GM21423 (cell line): Measurements from ENCODE around the gene CDKN2A.
A peak's percentile ranks its signal among the peaks of the same experiment; 100 is the strongest.
"Not testable (repeated sequence)": the region's sequence is repeated elsewhere in the genome, so short reads cannot be mapped to it uniquely, and the experiment has no call there.

ENCODE experiments used
- ATAC-seq: cut with Tn5 transposase; IDR thresholded peaks from one replicate; pipeline ENCODE4 v1.9.1; 2021; ENCODE audit warnings: mild to moderate bottlenecking, moderate library complexity; ENCODE audit not compliant: unreplicated experiment

CDKN2A gene

DNA sequence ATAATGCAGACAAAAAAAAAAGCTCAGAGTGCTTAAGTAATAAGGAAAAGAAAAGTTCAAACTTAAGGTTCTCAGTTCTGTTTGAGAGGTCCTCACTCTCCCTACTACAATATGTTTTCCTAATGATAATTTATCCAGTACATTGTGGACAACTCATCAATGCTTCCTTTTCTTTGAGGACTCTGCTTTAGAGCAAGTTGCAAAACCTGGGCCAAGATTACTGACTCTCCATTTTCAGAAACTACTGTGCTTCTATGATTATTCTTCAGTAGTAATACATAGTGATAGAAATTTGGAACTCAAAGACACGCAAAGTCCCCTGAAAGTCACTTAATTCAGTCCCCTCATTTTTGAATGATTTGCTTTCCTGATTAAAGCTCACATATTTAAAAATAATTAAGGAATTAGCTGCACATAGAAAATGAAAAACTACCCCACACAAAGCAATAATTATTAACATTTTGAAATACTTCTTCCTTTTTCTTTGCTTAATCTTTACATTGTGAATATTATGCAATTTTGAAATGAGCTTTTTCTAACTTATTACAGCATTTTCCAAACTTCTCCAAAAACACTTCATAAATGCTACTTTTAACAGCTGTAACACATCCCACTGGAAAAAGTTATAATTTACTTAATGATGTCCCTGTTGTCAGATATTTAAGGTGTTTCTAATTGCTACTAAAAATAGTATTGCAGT is 11.2 kb downstream of the CDKN2A start:
- no peak for ATAC-seq

DNA sequence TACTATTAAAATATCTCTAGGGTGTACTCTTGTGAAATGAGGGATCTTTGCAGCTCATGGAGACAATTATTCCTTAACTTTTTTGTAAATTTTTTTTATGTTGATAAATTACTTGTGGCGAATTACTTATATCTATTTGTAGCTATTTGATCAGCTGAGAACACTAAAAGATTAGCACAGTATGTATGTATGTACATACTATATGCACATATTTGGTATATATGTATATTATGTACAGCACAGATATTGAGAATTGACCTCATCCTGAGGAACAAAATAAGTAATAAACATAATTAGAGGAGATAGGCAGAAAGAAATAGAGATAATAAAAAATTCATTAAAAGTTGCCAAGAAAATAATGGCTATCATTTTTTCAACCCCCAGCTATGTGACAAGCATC is 11.8 kb downstream of the CDKN2A start:
- no peak for ATAC-seq

DNA sequence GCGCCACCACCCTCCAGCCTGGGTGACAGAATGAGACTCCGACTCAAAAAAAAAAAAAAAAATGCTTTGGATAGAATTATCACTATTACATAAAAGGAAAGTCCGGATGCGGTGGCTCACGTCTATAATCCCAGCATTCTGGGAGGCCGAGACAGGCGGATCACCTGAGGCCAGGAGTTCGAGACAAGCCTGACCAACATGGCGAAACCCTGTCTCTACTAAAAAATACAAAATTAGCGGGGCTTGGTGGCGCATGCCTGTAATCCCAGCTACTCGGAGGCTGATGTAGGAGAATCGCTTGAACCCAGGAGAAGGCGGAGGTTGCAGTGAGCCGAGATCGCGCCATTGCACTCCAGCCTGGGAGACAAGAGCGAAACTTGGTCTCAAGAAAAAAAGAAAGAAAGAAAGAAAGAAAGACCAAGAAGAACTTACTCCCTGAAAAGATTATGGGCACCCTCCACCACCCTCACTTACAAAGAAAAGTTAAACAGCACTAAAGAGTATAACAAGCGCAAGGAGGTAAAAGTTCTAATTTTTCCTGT is 17.8 kb downstream of the CDKN2A start:
- no peak for ATAC-seq

DNA sequence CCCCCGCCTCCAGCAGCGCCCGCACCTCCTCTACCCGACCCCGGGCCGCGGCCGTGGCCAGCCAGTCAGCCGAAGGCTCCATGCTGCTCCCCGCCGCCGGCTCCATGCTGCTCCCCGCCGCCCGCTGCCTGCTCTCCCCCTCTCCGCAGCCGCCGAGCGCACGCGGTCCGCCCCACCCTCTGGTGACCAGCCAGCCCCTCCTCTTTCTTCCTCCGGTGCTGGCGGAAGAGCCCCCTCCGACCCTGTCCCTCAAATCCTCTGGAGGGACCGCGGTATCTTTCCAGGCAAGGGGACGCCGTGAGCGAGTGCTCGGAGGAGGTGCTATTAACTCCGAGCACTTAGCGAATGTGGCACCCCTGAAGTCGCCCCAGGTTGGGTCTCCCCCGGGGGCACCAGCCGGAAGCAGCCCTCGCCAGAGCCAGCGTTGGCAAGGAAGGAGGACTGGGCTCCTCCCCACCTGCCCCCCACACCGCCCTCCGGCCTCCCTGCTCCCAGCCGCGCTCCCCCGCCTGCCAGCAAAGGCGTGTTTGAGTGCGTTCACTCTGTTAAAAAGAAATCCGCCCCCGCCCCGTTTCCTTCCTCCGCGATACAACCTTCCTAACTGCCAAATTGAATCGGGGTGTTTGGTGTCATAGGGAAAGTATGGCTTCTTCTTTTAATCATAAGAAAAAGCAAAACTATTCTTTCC is 19.3 kb downstream of the CDKN2A start:
- ATAC-seq, result peak; percentile 62

DNA sequence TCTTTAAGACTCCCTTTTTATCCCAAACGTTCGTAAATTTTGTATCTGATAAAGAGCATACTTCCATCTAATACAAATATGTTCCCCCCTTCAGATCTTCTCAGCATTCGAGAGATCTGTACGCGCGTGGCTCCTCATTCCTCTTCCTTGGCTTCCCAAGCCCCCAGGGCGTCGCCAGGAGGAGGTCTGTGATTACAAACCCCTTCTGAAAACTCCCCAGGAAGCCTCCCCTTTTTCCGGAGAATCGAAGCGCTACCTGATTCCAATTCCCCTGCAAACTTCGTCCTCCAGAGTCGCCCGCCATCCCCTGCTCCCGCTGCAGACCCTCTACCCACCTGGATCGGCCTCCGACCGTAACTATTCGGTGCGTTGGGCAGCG is 19.9 kb downstream of the CDKN2A start:
- ATAC-seq, result no peak

DNA sequence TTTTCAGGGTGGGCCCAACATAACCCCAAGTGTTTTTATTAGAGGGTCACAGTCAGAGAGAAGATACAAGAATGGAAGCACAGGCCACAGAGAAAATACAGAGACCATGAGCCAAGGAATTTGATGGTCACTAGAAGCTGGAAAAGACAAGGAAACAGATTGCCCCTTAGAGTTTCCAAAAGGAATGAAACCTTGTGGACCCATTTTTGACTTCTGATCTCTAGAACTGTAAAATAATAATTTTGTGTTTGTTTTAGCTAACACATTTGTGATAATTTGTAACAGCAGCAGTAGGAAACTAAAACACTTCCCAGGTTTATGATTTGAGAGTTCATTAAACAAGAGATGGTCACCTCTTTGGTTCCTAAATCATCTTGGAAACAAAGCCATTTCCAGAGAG is 21.8 kb downstream of the CDKN2A start:
- no peak for ATAC-seq

DNA sequence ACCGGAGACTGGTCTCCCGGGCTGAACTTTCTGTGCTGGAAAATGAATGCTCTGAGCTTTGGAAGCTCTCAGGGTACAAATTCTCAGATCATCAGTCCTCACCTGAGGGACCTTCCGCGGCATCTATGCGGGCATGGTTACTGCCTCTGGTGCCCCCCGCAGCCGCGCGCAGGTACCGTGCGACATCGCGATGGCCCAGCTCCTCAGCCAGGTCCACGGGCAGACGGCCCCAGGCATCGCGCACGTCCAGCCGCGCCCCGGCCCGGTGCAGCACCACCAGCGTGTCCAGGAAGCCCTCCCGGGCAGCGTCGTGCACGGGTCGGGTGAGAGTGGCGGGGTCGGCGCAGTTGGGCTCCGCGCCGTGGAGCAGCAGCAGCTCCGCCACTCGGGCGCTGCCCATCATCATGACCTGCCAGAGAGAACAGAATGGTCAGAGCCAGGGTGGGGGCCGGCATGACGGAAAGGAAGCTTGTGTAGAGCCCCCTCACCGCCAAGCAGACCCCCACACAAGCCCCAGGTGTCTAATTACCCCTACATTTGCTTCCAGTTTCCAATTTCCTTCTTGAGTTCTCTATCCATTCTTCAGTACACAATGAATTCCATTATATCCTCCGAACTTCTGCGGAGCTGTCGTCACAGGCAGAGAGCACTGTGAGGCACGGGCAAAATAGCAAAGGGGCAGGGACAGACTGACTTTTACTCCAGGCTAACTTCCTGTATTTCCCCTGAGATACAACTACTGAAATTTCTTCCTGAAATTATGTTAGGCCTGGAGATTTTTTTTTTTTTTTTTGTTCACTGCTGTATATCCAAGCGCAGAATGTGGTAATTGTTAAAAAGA is 23.2 kb downstream of the CDKN2A start:
- ATAC-seq, result no peak

DNA sequence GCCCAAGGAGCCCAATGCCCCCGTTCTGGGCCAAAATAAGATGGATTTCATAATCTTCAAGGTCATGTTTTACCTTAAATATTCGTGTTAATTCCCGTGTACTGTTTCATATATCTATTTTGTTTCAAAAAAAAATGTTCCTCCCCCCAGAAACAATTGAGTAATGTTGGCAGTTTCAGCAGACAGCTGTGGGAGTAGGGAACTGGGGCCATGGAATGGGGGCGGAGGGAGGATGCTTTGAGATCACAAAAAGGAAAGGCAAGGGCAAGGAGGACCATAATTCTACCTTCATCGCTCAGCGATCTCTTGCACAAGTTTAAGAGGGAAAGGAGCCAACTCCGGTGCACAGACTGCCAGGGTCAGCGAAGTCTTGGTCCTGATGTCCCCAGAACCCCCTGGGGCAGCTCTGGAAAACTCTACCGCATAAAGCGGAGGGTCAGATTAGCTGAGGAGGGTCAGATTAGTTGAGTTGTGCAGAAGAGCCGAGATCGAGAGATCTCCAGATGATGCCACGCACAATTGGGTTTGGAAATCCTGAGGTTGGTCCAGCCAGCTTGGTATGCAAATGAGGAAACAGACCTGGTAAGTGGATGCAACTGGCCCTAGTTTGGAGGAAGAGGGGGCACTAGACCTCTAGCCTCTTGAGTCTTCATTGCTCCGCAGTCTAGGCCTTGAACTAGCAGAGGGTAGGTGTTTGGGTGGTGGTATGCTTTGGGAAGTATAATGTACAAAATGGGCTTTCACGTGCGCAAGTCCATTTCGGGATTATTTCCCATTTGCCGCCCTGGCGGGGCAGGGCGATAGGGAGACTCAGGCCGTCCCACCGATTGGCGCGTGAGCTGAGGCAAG is 24.0 kb downstream of the CDKN2A start:
- ATAC-seq, result no peak

DNA sequence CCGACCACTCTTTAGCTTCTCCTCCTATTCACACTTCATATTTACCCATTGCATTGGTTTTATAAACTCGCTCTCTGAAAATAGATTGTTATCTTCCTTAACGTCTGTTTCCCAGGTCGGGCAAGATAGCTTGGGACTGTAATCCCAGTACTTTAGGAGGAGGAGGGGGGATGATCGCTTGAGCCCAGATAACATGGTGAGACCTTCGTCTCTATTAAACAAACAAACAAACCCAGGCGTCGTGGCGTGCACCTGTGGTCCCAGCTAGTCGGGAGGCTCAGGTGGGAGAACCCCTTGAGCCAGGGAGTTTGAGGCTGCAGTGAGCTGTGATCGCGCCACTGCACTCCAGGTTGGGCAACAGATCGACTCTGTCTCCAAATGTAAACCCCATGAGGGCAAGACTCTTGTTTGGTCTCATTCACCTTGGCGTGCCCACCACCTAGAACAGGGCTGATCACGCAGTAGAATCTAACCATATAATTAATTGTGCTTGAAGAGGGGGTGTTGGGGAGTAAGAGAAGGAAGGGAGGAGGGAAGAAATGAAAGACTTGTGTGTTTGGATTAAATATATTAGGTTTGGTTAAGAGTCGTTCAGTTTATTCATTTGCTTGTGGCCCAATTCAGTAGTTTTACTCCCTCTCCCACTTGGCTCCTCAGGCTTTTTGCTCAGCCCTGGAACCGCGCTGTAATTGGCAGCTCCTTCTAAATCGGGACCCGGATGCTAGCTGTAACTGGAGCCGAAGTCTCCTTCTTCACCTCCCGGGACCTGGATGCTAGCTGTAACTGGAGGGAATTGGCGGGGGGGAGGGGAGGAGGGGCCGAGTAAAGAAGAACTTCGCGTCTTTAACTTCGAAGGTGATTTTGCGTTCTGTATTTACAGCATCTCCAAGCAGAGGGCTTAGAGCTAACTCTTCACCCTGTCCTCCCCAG is 24.9 kb downstream of the CDKN2A start:
- ATAC-seq, result no peak

DNA sequence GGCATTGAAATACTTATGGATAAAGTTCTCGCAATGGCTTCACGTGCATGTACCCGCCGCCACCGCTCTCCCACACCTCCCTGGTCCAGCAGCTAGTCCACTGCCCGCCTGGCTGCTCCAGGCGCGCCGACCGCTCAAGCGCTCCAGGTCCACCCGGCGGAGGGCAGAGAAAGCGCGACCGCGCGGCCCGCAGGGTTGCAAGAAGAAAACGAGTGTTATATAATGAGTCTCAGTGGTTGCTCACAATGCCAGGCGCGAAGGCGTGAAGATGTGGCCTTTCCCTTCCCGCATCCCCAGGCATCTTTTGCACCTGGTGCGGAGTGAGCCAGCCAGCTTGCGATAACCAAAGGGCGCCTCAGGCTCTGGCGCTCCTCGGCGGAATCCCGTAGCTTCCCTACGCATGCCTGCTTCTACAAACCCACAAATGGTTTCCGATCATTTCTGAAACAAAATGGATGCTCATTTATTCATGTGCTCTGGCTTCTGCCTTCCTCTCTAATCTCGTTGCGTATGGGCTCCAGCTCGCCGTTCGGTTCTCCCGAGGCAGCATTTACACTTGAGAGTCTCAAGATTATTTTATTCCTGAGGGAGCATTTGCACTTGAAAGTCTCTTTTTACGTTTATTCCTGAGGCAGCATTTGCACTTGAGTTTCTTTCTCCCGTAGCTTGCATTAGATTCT is 25.7 kb downstream of the CDKN2A start:
- ATAC-seq, result no peak

DNA sequence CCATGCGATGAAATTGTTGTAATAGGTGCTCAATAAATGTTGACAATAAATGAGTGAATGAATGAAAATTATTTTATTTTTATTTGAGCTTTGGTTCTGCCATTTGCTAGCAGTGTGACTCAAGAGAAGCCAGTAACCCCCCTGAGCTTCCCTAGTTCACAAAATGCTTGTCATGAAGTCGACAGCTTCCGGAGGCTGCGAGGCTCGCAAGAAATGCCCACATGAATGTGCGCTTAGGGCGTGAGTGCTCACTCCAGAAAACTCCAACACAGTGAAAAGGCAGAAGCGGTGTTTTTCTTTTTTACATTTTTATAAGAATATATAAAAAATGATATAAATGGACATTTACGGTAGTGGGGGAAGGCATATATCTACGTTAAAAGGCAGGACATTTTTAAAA is 26.5 kb downstream of the CDKN2A start:
- ATAC-seq, result no peak

DNA sequence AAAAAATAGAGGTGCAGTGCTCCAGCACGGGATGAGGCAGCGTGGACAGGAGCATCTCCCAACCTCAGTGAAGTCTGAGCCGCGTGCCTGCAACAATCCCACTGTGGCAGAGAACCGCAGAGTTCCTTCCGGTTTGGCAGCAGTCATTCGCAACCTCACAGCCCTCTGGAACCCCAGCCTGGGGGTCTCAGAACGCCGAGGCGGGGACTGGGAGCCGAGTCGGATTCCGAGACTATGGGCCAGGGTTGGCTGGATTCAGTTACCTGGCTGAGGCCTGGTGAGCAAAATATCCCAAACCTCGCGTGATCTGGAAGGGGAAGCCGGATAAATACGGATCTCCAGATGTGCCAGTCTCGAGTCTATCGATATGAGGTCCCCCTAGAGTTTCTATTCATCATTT is 27.0 kb downstream of the CDKN2A start:
- no peak for ATAC-seq

DNA sequence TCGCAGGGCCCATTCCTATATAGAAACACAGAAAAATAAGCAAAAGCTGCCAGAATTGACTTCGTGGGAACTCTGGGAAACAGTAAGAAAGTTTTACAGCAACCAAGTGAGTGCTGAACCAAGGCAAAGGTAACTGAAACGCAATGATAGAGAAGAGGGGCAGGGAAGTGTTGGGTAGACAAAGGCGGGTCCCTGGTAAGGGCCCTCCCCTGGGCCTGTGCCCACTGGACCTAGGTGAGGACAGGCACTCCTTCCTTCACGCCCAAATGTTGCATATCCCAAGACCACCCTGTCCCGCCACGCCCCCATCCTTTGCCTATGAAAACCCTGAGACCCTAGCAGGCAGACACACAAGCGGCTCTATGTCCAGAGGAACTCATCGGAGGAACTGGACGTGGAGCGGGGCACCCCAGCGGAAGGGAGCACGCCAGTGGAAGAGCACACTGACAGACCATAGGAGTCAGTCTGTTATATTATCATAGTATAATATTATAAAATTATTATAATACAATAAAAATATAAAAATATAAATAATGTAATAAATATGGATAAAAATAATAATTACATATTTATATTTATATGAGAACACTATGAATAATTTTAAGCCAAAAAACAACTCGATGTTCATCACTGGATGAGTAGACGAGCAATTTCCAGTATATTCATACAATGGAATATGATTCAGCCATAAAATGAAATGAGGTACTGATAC is 27.9 kb downstream of the CDKN2A start:
- no peak for ATAC-seq

DNA sequence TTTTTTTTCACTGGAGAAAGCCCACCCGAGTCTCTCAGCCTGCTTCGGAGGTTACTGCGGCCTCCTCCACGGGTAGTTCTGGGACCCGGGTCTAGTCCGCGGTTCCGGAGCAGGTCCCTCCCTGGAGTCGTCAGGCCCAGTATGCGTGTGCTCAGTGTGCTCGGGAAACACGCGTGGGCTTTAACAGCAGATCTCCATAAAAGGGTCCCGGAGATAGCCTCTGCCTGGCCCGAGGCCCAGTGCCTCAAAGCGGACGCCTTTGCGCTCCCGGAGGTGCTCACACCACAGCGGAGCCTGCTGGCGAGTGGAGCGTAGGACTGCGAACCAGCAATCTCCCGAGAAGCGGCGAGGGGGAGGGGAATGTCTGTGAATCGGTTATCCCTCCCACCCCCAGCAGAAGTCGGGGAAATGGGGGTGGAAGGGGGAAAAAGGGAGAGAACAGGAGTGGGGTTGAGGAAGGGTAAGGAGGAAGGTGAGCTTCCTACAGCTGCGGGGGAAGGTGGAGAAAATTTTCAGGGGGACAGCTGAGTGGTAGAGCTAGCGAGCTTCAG is 28.7 kb downstream of the CDKN2A start:
- peak; percentile 81 for ATAC-seq

DNA sequence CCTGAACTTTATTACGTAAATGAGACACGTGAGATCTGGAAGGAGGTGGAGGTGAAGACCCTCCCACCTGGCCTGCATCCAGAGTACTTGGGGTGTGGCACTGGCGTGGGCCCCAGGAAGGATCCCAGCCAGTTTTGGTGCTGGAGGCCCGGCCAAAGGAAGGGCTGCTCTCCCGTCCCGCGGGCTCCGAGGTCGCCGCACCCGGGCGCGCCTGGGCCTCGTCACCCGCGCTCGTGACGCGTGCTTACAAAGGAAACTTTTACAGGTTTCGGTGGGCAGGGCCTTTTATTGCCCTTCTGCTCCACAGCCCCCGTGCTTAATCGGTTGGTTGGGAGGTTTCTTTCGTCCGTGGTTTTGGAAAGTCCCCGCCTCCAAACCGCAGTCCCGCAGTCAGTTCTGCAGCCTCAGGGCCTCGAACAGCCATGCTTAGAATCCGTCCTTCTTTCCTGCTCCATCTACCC is 29.2 kb downstream of the CDKN2A start:
- ATAC-seq, result peak; percentile 46

DNA sequence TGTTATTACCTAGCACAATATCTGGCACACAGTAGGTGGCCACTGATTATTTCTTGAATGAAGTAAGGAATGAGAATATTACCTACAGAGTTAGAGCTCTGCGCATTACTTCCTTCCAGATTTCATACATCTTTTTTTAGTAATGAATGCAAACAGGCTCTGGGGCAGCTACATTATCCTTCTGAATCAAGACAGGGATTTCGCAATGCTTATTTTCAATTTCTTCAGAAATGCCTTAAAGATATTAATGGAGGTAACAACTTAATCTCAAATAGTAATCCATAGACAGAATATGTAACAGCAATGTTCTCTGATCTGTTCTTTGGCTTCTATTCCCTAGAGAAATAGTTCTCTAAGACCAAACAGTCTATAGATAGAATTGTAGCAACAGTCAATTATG is 32.6 kb downstream of the CDKN2A start:
- no peak for ATAC-seq

DNA sequence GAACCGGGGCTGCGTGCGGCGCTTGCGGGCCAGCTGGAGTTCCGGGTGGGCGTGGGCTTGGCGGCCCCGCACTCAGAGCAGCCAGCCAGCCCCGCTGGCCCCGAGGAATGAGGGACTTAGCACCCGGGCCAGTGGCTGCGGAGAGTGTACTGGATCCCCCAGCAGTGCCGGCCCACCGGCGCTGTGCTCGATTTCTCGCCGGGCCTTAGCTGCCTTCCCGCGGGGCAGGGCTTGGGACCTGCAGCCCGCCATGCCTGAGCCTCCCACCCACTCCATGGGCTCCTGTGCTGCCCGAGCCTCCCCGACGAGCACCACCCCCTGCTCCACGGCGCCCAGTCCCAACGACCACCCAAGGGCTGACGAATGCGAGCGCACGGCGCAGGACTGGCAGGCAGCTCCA is 34.9 kb downstream of the CDKN2A start:
- ATAC-seq, result not testable (repeated sequence)

DNA sequence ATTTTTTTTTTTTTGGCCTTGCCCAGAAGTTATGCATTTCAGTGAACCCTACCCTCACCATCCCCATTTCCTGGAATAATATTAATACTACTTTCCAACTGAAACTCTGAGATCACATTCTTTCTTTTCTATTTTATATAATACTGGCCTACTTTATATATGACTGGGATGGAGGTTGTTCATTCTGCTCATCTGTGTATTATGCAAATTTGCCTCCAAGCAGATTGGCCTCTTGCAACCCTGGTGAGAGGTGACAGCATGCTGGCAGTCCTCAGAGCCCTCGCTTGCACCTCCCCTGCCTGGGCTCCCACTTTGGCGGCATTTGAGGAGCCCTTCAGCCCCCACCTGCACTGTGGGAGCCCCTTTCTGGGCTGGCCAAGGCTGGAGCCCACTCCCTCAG is 35.4 kb downstream of the CDKN2A start:
- ATAC-seq, result no peak
